Body of pancreas (tissue), 4 donors: ENCODE measurements around the gene PICK1. TPM values are rescaled to one million over a fixed set of nuclear protein-coding genes. Genes with fewer than 3 reads are reported as not detected.

Experiments used
- ATAC-seq: fragments of 150-250 bp; one replicate; pipeline ENCODE4 v1.9.1; 2016
- DNase-seq, 4 donors: peaks; one replicate each; pipeline ENCODE4 v3.0.0-alpha.2; 2019
- H3K27ac ChIP-seq, 4 donors: fragments of 200-600 bp; sonication (generic); 1 replicate in 3 of 4; 2 replicates in 1 of 4; pipeline versions ENCODE4 v1.5.1 to v1.6.1; 2016 to 2019; ENCODE audit warnings: mild to moderate bottlenecking in 1 of 4, mixed read lengths in 1 of 4, moderate library complexity in 1 of 4
- H3K27me3 ChIP-seq, 2 donors: fragments of 200-600 bp; sonication (generic); one replicate each; pipeline ENCODE4 v1.6.0; 2016; ENCODE audit warnings: mild to moderate bottlenecking in 1 of 2
- H3K36me3 ChIP-seq, 2 donors: fragments of 200-600 bp; sonication (generic); replicated peaks in 1 of 2; 2 replicates each; pipeline ENCODE4 v1.5.1; 2016; ENCODE audit warnings: low read depth in 2 of 2; ENCODE audit not compliant: insufficient read depth in 1 of 2
- H3K4me1 ChIP-seq: fragments of 200-600 bp; sonication (generic); one replicate; pipeline ENCODE4 v1.6.0; 2016
- H3K4me3 ChIP-seq, 2 donors: fragments of 200-600 bp; sonication (generic); 1 replicate in 1 of 2; 2 replicates in 1 of 2; pipeline ENCODE4 v1.5.1; 2016 to 2019
- H3K9me3 ChIP-seq, 3 donors: fragments of 200-600 bp; sonication (generic); 1 replicate in 2 of 3; 2 replicates in 1 of 3; pipeline ENCODE4 v1.5.1; 2016
- POLR2A ChIP-seq, 3 donors: fragments of 450-650 bp; IDR thresholded peaks; one replicate each; pipeline ENCODE4 v1.6.1; 2016; ENCODE audit warnings: antibody characterized with exemption in 3 of 3, mild to moderate bottlenecking in 2 of 3
- WGBS, 2 donors: methylation state at CpG; one replicate each; pipeline ENCODE4 v1.1.5; 2017; 5-methylcytosine and 5-hydroxymethylcytosine counted together
- intact Hi-C: fragments of 100-400 bp; cut with DNase I; formaldehyde crosslinking; loops from one replicate; pipeline ENCODE4 v1.15.1; 2023
- total RNA-seq, 2 donors: library from RNA; depleted of rRNA; stranded (reverse); fragments of >200 nt; gene quantifications; one replicate each; pipeline ENCODE4 v1.1.0, GENCODE V29; 2016
- TF ChIP-seq, protein P1 (sequence below), 7 experiments: fragments of 450-650 bp in 4 of 7; fragments of 200-600 bp in 3 of 7; sonication (generic) in 3 of 7; IDR thresholded peaks; one replicate each; pipeline ENCODE4 v1.5.1; 2016 to 2019; ENCODE audit warnings: antibody characterized with exemption in 7 of 7

Gene PICK1
- total RNA-seq, 2 donors from 2014 or later, result 39.7 to 52.4 TPM

DNA sequence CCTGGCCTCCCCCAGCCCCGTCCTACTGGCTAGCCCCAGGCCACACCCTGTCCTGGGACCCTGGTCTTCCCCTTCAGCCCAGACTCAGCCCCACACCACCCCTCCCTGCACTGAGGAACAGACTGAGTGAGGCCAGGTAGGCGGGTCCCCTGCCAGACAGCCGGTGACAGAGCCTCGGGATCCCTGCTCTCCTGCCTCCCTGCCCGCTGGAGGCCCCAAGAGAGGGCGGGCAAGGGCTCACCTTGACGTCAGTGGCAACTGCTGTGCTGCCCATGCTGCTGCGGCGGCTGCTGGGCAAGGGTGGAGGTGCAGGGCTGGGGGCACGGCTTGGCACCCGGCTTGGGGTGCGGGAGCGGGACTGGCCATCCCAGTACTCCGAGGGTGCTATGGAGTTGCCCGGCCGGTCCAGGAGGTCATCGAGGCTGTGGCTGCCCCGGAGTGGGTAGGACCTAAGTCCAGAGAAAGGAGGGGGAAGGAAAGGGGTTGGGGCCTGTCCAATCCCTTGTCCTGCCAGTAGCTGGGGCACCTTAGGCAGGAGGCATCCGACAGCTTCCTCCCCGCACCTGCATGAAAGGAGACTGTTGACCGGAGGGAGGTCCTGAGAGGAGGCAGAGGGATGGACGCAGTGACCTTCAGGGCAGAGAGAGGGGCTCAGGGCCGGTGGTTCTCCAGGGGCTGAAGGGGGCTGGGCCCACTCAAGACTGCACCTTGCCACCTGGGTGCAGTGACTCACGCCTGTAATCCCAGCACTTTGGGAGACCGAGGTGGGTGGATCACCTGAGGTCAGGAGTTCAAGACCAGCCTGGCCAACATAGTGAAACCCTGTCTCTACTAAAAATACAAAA lies 29.0 kb downstream of the PICK1 start:
- H3K9me3 ChIP-seq, result no peaks in the 10 kb centered on the region
- no peak overlapping the region for H3K4me3 ChIP-seq
- H3K4me1 ChIP-seq, result peaks cover 15% of the 10 kb centered on the region
- peaks cover 0 to 14% of the 10 kb centered on the region in 2 donors for H3K27me3 ChIP-seq
- 86 to 98% methylated on average over 5 to 23 of the region's 25 CpGs for WGBS, 2 donors
- DNase-seq (no peak), ATAC-seq (no peak)
- H3K36me3 ChIP-seq, result no peaks in the 10 kb centered on the region
- TF ChIP-seq, protein P1, sequence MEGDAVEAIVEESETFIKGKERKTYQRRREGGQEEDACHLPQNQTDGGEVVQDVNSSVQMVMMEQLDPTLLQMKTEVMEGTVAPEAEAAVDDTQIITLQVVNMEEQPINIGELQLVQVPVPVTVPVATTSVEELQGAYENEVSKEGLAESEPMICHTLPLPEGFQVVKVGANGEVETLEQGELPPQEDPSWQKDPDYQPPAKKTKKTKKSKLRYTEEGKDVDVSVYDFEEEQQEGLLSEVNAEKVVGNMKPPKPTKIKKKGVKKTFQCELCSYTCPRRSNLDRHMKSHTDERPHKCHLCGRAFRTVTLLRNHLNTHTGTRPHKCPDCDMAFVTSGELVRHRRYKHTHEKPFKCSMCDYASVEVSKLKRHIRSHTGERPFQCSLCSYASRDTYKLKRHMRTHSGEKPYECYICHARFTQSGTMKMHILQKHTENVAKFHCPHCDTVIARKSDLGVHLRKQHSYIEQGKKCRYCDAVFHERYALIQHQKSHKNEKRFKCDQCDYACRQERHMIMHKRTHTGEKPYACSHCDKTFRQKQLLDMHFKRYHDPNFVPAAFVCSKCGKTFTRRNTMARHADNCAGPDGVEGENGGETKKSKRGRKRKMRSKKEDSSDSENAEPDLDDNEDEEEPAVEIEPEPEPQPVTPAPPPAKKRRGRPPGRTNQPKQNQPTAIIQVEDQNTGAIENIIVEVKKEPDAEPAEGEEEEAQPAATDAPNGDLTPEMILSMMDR (IDR thresholded peaks at IDR 0.05), result no peak
- no peak for TF ChIP-seq POLR2A (IDR thresholded peaks at IDR 0.05)
- no peak overlapping the region for H3K27ac ChIP-seq
- intact Hi-C loops, result no loop called here

DNA sequence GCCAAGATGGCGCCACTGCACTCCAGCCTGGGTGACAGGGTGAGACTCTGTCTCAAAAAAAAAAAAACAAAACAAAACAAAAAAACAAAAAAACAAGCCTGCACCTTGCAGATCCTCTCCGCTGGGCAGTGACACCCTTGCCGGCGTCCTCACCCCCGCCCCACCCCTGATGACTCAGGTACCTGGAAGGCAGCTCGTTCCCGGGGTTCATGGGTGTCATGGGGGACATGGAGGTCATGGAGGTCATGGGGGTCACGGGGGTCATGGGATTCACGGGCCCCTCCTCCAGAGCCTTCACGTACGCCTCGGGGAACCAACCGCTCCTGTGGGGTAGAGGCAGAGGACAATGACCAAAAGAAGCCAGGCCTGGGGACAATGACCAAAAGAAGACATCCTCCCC lies 29.7 kb downstream of the PICK1 start:
- no peak for TF ChIP-seq POLR2A (IDR thresholded peaks at IDR 0.05)
- TF ChIP-seq, protein P1 (IDR thresholded peaks at IDR 0.05), result no peak
- DNase-seq, result no peak
- ATAC-seq, result no peak
- Histone ChIP-seq H3K4me1 (peaks cover 8% of the 10 kb centered on the region), H3K4me3 (no peak overlapping the region), H3K36me3 (no peaks in the 10 kb centered on the region), H3K9me3 (no peaks in the 10 kb centered on the region), H3K27ac (no peak overlapping the region), H3K27me3 (peaks cover 0 to 8% of the 10 kb centered on the region in 2 donors)
- intact Hi-C loops, result no loop called here
- 87 to 90% methylated on average over 13 of the region's 13 CpGs for WGBS, 2 donors

DNA sequence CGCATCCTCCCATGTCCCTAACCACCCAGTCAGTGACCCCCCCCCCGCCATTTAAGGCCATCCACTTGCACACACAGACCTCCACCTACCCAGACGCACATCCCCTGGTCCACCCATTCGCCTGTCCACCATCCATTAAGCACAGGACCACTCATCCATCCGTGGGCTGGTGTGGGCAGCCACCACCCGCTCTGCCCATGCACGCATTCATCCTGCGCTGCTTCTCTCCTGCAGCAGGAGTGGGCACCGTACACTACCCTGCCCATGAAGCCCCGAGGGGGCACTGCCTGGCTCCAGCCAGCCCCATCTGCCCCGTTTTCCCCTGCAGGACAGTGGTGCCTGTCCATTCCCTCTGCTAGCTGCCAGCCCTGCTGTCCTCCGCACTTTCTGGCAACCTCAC lies 30.7 kb downstream of the PICK1 start:
- Histone ChIP-seq H3K27me3 (no peaks in the 10 kb centered on the region), H3K9me3 (no peaks in the 10 kb centered on the region), H3K4me3 (no peak overlapping the region), H3K27ac (no peak overlapping the region), H3K4me1 (no peaks in the 10 kb centered on the region), H3K36me3 (no peaks in the 10 kb centered on the region)
- intact Hi-C loops, result no loop called here
- WGBS, 2 donors, result 92 to 96% methylated on average over 12 of the region's 12 CpGs
- DNase-seq, result no peak
- TF ChIP-seq, protein P1 (IDR thresholded peaks at IDR 0.05), result no peak
- TF ChIP-seq POLR2A (IDR thresholded peaks at IDR 0.05), result no peak
- no peak for ATAC-seq

DNA sequence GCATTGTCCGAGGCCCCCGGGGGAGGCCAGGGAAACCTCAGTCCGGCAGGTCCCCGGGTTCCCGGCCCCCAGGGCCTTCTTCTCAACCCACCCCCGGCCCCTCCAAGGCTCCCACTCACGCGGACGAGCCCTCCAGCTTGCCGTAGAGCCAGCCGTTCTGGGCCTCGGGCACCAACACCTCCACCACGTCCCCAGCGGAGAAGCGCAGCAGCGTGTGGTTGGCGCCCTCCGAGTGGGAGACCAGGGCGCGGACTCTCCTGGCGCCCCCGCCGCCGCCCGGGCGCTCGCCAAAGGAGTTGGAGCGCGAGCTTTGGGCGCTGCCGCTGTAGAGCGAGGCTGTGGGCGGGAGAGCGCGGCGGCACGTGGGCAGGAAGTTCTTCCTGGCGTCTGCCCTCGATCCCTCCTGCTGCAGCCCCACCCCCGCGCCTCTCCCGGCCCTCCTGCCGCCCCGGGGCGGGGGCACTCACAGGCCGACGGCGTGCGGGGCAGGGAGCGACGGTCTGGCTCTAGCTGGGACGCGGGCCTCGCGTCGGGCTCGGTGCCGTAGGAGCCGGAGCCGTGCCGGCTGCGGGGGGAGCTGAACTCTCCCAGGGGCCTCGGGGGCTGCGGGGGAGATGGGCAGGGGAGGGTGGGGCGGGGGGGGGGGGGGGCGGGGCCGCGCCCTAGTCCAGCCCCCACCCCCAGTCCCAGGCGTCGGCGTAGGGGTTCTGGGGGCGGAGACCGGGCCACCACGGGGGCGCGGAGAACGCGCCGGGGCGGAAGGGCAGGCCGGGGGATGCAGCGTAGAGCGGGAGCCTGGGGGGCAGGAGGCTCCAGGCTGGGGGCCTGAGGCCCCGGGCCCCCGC lies 31.6 kb downstream of the PICK1 start:
- DNase-seq, result no peak
- H3K4me1 ChIP-seq, result no peaks in the 10 kb centered on the region
- intact Hi-C loops, result no loop called here
- H3K36me3 ChIP-seq, result no peaks in the 10 kb centered on the region
- no peak overlapping the region for H3K27ac ChIP-seq
- WGBS, 2 donors, result 61 to 84% methylated on average over 22 to 54 of the region's 85 CpGs
- no peaks in the 10 kb centered on the region for H3K9me3 ChIP-seq
- H3K27me3 ChIP-seq, result no peaks in the 10 kb centered on the region
- no peak overlapping the region for H3K4me3 ChIP-seq
- no peak for ATAC-seq
- TF ChIP-seq POLR2A (IDR thresholded peaks at IDR 0.05), result no peak
- TF ChIP-seq, protein P1 (IDR thresholded peaks at IDR 0.05), result no peak
